Measurements from ENCODE around the gene ABCC4. TPM values are rescaled to one million over a fixed set of nuclear protein-coding genes. Genes with fewer than 3 reads are reported as not detected.

ABCC4 gene
- total and polyA plus RNA-seq, 10 donors: 1.4 to 21.0 (median 13.3) TPM

DNA sequence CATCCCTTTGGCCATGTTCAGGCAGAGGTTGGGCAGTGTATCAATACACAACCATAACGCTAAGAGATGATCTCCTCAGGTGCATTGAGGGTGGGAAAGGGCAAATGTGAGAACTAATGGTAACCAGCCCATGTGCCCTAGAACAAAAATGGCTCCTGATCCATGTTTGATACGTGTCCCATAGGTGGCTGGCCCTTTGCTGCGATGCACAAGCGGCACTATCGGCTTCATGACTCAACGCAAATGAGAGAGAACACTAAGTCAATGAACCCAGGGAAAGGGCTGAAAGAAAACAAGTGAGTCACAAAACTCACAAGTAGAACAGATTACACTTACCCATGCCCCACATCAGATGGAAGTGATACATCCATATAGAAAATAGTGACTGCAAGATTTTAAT lies 201.7 kb downstream of the ABCC4 start:
- no peak for DNase-seq
- 96 to 99% (median 98%) methylated on average over 6 of the region's 6 CpGs for WGBS, 5 donors
- H3K4me1 ChIP-seq: no peaks in the 10 kb centered on the region
- H3K9me3 ChIP-seq: peaks cover 0 to 35% (median 29%) of the 10 kb centered on the region in 8 donors
- H3K27me3 ChIP-seq (replicated peaks in 1 of 7): no peaks in the 10 kb centered on the region
- H3K4me3 ChIP-seq: no peak overlapping the region
- no peak overlapping the region for H3K27ac ChIP-seq
- intact Hi-C loops (cut with DNase I; ENCODE audit: low total_unique reads): no loop called here
- peaks cover 0 to 12% (median 0%) of the 10 kb centered on the region in 6 donors for H3K36me3 ChIP-seq
- no peak for TF ChIP-seq POLR2AphosphoS5 (IDR thresholded peaks at IDR 0.05)
- no peak for TF ChIP-seq POLR2A (IDR thresholded peaks at IDR 0.05)
- TF ChIP-seq, protein P1, sequence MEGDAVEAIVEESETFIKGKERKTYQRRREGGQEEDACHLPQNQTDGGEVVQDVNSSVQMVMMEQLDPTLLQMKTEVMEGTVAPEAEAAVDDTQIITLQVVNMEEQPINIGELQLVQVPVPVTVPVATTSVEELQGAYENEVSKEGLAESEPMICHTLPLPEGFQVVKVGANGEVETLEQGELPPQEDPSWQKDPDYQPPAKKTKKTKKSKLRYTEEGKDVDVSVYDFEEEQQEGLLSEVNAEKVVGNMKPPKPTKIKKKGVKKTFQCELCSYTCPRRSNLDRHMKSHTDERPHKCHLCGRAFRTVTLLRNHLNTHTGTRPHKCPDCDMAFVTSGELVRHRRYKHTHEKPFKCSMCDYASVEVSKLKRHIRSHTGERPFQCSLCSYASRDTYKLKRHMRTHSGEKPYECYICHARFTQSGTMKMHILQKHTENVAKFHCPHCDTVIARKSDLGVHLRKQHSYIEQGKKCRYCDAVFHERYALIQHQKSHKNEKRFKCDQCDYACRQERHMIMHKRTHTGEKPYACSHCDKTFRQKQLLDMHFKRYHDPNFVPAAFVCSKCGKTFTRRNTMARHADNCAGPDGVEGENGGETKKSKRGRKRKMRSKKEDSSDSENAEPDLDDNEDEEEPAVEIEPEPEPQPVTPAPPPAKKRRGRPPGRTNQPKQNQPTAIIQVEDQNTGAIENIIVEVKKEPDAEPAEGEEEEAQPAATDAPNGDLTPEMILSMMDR (IDR thresholded peaks at IDR 0.05 in 8 of 11, conservative IDR thresholded peaks at IDR 0.05 in 3 of 11): no peak

DNA sequence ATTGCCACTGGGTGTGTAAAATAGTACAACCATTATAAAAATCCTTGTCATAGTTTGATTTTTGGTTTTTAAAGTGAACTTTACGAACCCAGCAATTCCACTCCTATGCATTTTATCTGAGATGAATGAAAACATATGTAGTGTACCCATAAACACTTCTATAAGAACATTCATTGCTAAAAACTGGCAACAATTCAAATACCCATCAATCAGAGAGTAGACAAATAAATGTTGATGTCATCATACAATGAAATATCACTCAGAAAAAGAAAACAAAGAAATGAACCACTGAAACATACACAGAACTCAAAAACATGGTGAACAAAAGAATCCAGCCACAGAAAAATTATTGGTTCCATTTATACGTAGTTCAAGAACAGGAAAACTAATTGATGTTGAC lies 202.3 kb downstream of the ABCC4 start:
- TF ChIP-seq, protein P1 (IDR thresholded peaks at IDR 0.05 in 8 of 11, conservative IDR thresholded peaks at IDR 0.05 in 3 of 11): no peak
- TF ChIP-seq POLR2A (IDR thresholded peaks at IDR 0.05) (no peak), POLR2AphosphoS5 (IDR thresholded peaks at IDR 0.05) (no peak)
- WGBS, 5 donors: 90 to 97% (median 93%) methylated on average over 2 of the region's 2 CpGs
- Histone ChIP-seq H3K9me3 (peaks cover 0 to 35% (median 29%) of the 10 kb centered on the region in 8 donors), H3K27ac (no peak overlapping the region), H3K4me1 (no peaks in the 10 kb centered on the region), H3K27me3 (replicated peaks in 1 of 7) (no peaks in the 10 kb centered on the region), H3K4me3 (no peak overlapping the region), H3K36me3 (peaks cover 0 to 6% (median 0%) of the 10 kb centered on the region in 6 donors)
- intact Hi-C loops (cut with DNase I; ENCODE audit: low total_unique reads): no loop called here
- DNase-seq: no peak

- no peaks in the 10 kb centered on the region for H3K4me1 ChIP-seq
- peaks cover 0 to 12% (median 4%) of the 10 kb centered on the region in 8 donors for H3K9me3 ChIP-seq
- H3K36me3 ChIP-seq: peaks cover 0 to 5% (median 0%) of the 10 kb centered on the region in 6 donors
- WGBS, 5 donors: 81 to 96% (median 93%) methylated on average over 3 of the region's 3 CpGs
- TF ChIP-seq POLR2A (IDR thresholded peaks at IDR 0.05): no peak
- TF ChIP-seq, protein P1 (IDR thresholded peaks at IDR 0.05 in 8 of 11, conservative IDR thresholded peaks at IDR 0.05 in 3 of 11): no peak
- TF ChIP-seq POLR2AphosphoS5 (IDR thresholded peaks at IDR 0.05): no peak
- H3K27me3 ChIP-seq (replicated peaks in 1 of 7): no peaks in the 10 kb centered on the region
- intact Hi-C loops (cut with DNase I; ENCODE audit: low total_unique reads): no loop called here
- H3K27ac ChIP-seq: no peak overlapping the region
- H3K4me3 ChIP-seq: no peak overlapping the region
- DNase-seq: no peak
Observed at GRCh38 chr13:95091755-95092154, 209.5 kb downstream of the ABCC4 start.

DNA sequence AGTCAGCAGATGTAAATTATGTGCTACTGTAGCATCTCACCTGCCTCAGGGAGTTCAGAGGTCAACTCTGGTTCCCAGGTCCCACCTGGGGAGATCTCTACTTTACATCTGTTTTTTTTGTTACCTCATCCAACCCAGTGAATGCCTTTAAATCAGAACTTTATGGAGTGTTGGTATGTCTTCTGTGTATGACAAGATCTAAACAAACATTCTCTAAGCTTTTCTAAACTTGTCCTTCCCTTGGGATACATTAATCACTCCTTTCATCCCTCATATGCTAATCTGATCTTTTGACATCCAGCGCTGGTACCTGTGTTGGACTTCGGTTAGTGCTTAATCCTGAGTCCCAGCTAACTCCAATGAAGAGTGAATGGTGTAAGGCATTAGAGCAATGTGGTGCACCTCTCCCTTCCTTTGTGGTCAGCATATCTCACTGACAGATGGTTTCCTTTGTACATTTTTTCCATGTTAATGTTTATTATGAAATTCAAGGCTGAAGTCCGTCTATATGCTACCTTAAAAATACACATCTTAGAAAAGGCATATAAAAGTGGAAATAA lies 213.4 kb downstream of the ABCC4 start:
- Histone ChIP-seq H3K9me3 (peaks cover 0 to 6% (median 0%) of the 10 kb centered on the region in 8 donors), H3K4me3 (no peak overlapping the region), H3K27me3 (replicated peaks in 1 of 7) (no peaks in the 10 kb centered on the region), H3K36me3 (peaks cover 0 to 5% (median 0%) of the 10 kb centered on the region in 6 donors), H3K4me1 (no peaks in the 10 kb centered on the region), H3K27ac (no peak overlapping the region)
- TF ChIP-seq, protein P1 (IDR thresholded peaks at IDR 0.05 in 8 of 11, conservative IDR thresholded peaks at IDR 0.05 in 3 of 11): no peak
- TF ChIP-seq POLR2AphosphoS5 (IDR thresholded peaks at IDR 0.05) (no peak), POLR2A (IDR thresholded peaks at IDR 0.05) (no peak)
- no peak for DNase-seq
- intact Hi-C loops (cut with DNase I; ENCODE audit: low total_unique reads): no loop called here
- 35 to 57% (median 53%) methylated on average over 3 of the region's 3 CpGs for WGBS, 5 donors

Data from spleen (tissue), 11 donors.